ENCODE data around the gene FAM187B.

- TF ChIP-seq CTCF (IDR thresholded peaks at IDR 0.05) (no peak), POLR2A (IDR thresholded peaks at IDR 0.05) (no peak)
These were observed 13.6 kb downstream of the FAM187B start for GRCh38 chr19:35214766-35215422.
